ENCODE measurements around the gene SCAPER. TPM values are rescaled to one million over a fixed set of nuclear protein-coding genes. Genes with fewer than 3 reads are reported as not detected.

SCAPER gene
- total and polyA plus RNA-seq, 12 donors = 6.9 to 48.1 (median 39.5) TPM

DNA sequence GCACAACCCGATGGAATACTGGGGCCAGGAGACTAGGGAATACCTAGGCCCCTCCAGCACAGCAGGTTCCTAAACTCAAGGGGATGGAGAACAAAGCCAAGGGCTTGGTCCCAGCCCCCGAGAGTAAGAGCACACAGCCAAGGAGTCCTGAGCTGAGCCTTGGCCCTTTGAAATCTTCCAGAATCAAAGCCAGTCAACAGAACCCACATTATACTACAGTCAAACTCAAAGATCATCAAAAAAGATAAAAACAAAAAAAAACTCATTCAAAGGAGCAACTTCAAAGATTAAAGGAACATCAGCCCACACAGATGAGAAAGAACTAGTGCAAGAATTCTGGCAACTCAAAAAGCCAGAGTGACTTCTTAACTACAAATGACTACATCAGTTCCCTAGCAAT lies 351.6 kb downstream of the SCAPER start:
- TF ChIP-seq, protein P1, sequence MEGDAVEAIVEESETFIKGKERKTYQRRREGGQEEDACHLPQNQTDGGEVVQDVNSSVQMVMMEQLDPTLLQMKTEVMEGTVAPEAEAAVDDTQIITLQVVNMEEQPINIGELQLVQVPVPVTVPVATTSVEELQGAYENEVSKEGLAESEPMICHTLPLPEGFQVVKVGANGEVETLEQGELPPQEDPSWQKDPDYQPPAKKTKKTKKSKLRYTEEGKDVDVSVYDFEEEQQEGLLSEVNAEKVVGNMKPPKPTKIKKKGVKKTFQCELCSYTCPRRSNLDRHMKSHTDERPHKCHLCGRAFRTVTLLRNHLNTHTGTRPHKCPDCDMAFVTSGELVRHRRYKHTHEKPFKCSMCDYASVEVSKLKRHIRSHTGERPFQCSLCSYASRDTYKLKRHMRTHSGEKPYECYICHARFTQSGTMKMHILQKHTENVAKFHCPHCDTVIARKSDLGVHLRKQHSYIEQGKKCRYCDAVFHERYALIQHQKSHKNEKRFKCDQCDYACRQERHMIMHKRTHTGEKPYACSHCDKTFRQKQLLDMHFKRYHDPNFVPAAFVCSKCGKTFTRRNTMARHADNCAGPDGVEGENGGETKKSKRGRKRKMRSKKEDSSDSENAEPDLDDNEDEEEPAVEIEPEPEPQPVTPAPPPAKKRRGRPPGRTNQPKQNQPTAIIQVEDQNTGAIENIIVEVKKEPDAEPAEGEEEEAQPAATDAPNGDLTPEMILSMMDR (IDR thresholded peaks at IDR 0.05) = no peak
- no peaks in the 10 kb centered on the region for H3K27me3 ChIP-seq
- intact Hi-C loops (cut with DNase I) = no loop called here
- ATAC-seq = no peak
- H3K27ac ChIP-seq = no peak overlapping the region
- H3K4me1 ChIP-seq = no peaks in the 10 kb centered on the region
- 80 to 91% methylated on average over 2 of the region's 2 CpGs for WGBS, 2 donors
- H3K9me3 ChIP-seq = peaks cover 0 to 15% (median 0%) of the 10 kb centered on the region in 11 donors
- H3K4me3 ChIP-seq = no peak overlapping the region
- no peaks in the 10 kb centered on the region for H3K36me3 ChIP-seq
- no peak for DNase-seq

DNA sequence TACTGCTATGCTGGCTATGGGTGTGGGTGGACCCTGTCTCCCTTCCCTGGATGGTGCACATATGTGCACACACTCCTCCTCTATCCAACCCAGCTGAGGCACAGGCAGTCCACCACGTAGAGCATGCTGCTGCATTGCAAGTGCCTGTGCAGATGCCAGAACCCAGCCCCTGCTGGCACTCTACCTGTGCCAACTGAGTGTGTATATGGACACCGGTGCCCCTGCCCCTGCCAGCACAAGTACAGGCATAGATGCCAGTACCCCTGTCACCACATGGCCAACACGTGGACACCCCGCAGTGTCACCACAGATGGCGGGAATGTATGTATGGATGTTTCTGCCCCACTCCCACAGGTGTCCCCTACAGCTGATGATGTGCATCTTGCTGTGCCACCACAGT lies 352.0 kb downstream of the SCAPER start:
- WGBS, 2 donors = 87 to 89% methylated on average over 5 of the region's 5 CpGs
- Histone ChIP-seq H3K9me3 (peaks cover 0 to 15% (median 0%) of the 10 kb centered on the region in 11 donors), H3K4me3 (no peak overlapping the region), H3K27me3 (no peaks in the 10 kb centered on the region), H3K4me1 (no peaks in the 10 kb centered on the region), H3K36me3 (no peaks in the 10 kb centered on the region), H3K27ac (no peak overlapping the region)
- intact Hi-C loops (cut with DNase I) = no loop called here
- ATAC-seq (peak in 1 of 8 donors; percentile 10), DNase-seq (no peak)
- TF ChIP-seq, protein P1 (IDR thresholded peaks at IDR 0.05) = no peak

DNA sequence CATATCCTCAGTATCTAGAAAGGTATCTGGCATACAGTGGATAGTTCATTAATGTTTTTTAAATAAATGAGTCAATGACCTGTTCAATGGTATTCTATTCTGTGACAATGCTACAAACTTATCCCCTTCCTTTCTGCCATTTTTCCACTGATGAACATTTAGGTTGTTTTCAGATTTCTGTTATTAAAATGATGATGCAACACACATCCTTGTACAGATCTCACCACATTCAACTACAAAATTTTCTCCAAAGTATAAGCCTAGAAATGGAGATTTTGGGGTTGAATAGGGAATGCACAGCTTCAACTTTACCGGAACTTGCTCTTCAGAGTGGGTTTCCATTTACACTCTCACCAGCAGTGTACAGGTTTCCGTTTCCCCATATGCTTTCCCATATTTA lies 358.3 kb downstream of the SCAPER start:
- no peaks in the 10 kb centered on the region for H3K4me1 ChIP-seq
- no peak overlapping the region for H3K4me3 ChIP-seq
- DNase-seq (no peak), ATAC-seq (no peak)
- no peaks in the 10 kb centered on the region for H3K36me3 ChIP-seq
- TF ChIP-seq, protein P1 (IDR thresholded peaks at IDR 0.05) = no peak
- no peaks in the 10 kb centered on the region for H3K27me3 ChIP-seq
- no peak overlapping the region for H3K27ac ChIP-seq
- H3K9me3 ChIP-seq = peaks cover 0 to 7% (median 0%) of the 10 kb centered on the region in 11 donors
- intact Hi-C loops (cut with DNase I) = no loop called here
- WGBS, 2 donors = 94 to 96% methylated on average over 2 of the region's 2 CpGs

DNA sequence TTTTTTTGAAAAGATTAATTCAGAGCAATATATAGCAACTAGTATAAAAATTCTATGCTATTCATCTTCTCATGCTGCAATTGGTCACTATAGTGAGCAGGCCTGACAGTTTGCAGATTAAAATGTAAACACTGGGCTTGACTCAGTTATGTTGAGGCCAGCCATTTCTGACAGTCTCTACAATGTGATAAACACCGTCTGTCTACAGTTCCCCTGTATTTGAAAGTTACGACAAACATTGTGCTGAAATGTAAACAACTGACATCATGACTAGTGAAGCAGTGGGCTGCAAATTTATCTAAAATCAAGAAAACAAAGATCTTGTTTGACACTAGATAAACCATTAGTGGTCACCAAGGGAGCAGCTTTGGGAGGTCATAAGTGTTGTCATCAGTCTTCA lies 371.1 kb downstream of the SCAPER start:
- no peaks in the 10 kb centered on the region for H3K4me1 ChIP-seq
- WGBS, 2 donors = 77 to 78% methylated on average over 2 of the region's 2 CpGs
- no peak for ATAC-seq
- no peak overlapping the region for H3K4me3 ChIP-seq
- no peaks in the 10 kb centered on the region for H3K36me3 ChIP-seq
- H3K27ac ChIP-seq = no peak overlapping the region
- no peaks in the 10 kb centered on the region for H3K9me3 ChIP-seq
- TF ChIP-seq, protein P1 (IDR thresholded peaks at IDR 0.05) = no peak
- no peak for DNase-seq
- intact Hi-C loops (cut with DNase I) = no loop called here
- no peaks in the 10 kb centered on the region for H3K27me3 ChIP-seq

Data from heart right ventricle (tissue), 16 donors.